ENCODE measurements around the gene VSIG1. TPM values are rescaled to one million over a fixed set of nuclear protein-coding genes. Genes with fewer than 3 reads are reported as not detected.

VSIG1 gene
- total RNA-seq, 3 donors from 2014 or later (not counting 1 experiment from before 2014, with no cell fraction given) = 0.54 to 1.1 TPM; not detected in 1

DNA sequence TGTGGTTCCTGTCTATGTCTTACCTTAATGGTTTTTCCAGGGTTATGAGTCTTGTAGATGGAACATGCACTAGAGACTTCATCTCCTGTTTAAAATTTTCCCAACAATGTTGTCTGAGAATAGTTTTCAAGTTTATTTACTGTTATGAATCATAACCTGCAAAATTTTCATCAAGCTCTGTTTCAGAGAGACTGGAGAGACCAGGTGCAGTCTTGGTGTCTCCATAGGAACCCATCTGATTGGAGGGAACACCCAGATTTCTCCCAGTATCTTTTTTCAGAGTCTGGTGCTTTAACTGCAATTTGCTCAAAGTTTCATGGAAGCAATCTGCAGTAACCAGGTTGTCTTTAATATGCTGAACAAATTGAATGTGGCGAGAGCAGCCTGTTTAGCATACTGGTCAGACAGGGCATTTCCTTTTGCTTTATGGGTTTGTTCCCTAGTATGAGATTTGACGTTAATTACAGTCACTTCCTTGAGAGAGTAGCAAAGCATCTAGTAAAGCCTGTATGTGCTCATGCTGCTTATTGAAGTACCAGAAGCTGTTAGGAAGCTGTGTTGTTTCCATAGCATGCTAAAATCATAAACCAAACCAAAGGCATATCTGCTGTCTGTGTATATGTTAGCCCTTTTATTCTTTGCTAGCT lies 18.8 kb upstream of the VSIG1 start:
- Histone ChIP-seq H3K36me3 (ENCODE audit: control insufficient read depth, insufficient read depth, low read length) (no peaks in the 10 kb centered on the region), H3K27ac (ENCODE audit: low read length) (no peak overlapping the region), H3K4me1 (ENCODE audit: control insufficient read depth, insufficient read depth, low read length) (no peaks in the 10 kb centered on the region), H3K4me3 (ENCODE audit: low read length) (no peak overlapping the region), H3K9me3 (ENCODE audit: control insufficient read depth, insufficient read depth, low read length) (no peaks in the 10 kb centered on the region), H3K27me3 (ENCODE audit: control insufficient read depth, insufficient read depth, low read length) (no peaks in the 10 kb centered on the region)
- intact Hi-C loops (cut with micrococcal nuclease) = no loop called here
- Mint-ChIP-seq H3K36me3 (no peaks in the 10 kb centered on the region), H3K27ac (no peak overlapping the region), H3K4me1 (no peaks in the 10 kb centered on the region), H3K9me3 (no peaks in the 10 kb centered on the region), H3K4me3 (no peak overlapping the region), H3K27me3 (ENCODE audit: low read depth in 2 of 2) (peaks cover 8 to 47% of the 10 kb centered on the region in 2 donors)
- DNase-seq (peak in 1 of 2 donors; percentile 33), ATAC-seq (no peak)
- WGBS (ENCODE audit: insufficient coverage) = 39% methylated on average over 2 of the region's 2 CpGs
- TF ChIP-seq, protein P1, sequence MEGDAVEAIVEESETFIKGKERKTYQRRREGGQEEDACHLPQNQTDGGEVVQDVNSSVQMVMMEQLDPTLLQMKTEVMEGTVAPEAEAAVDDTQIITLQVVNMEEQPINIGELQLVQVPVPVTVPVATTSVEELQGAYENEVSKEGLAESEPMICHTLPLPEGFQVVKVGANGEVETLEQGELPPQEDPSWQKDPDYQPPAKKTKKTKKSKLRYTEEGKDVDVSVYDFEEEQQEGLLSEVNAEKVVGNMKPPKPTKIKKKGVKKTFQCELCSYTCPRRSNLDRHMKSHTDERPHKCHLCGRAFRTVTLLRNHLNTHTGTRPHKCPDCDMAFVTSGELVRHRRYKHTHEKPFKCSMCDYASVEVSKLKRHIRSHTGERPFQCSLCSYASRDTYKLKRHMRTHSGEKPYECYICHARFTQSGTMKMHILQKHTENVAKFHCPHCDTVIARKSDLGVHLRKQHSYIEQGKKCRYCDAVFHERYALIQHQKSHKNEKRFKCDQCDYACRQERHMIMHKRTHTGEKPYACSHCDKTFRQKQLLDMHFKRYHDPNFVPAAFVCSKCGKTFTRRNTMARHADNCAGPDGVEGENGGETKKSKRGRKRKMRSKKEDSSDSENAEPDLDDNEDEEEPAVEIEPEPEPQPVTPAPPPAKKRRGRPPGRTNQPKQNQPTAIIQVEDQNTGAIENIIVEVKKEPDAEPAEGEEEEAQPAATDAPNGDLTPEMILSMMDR (IDR thresholded peaks at IDR 0.05) = no peak

DNA sequence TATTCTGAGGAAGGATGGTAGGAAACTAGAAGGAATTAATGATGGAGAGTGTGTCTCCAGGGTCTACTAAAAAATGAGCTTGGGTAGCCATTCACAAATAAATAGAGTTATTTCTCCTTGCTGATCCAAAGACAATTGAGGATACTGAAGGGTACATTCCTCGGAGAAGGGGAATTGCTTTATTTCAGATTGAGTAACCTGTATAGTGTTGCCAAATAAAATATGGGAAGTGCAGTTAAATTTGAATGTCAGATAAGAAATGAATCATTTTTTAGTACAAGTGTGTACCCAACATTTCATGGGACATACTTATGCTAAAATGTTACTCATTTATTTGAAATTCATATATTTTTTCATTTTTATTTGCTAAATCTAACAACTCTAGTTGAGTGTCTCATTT lies 16.0 kb upstream of the VSIG1 start:
- Histone ChIP-seq H3K4me1 (ENCODE audit: control insufficient read depth, insufficient read depth, low read length) (no peaks in the 10 kb centered on the region), H3K36me3 (ENCODE audit: control insufficient read depth, insufficient read depth, low read length) (no peaks in the 10 kb centered on the region), H3K27me3 (ENCODE audit: control insufficient read depth, insufficient read depth, low read length) (no peaks in the 10 kb centered on the region), H3K27ac (ENCODE audit: low read length) (no peak overlapping the region), H3K4me3 (ENCODE audit: low read length) (no peak overlapping the region), H3K9me3 (ENCODE audit: control insufficient read depth, insufficient read depth, low read length) (no peaks in the 10 kb centered on the region)
- TF ChIP-seq, protein P1 (IDR thresholded peaks at IDR 0.05) = no peak
- no peak overlapping the region for H3K27ac Mint-ChIP-seq
- DNase-seq = no peak
- 88% methylated on average over 1 of the region's 1 CpG for WGBS (ENCODE audit: insufficient coverage)
- peaks cover 8 to 24% of the 10 kb centered on the region in 2 donors for H3K27me3 Mint-ChIP-seq (ENCODE audit: low read depth in 2 of 2)
- H3K4me3 Mint-ChIP-seq = no peak overlapping the region
- no peaks in the 10 kb centered on the region for H3K36me3 Mint-ChIP-seq
- intact Hi-C loops (cut with micrococcal nuclease) = no loop called here
- H3K4me1 Mint-ChIP-seq = no peaks in the 10 kb centered on the region
- H3K9me3 Mint-ChIP-seq = no peaks in the 10 kb centered on the region
- ATAC-seq = no peak

DNA sequence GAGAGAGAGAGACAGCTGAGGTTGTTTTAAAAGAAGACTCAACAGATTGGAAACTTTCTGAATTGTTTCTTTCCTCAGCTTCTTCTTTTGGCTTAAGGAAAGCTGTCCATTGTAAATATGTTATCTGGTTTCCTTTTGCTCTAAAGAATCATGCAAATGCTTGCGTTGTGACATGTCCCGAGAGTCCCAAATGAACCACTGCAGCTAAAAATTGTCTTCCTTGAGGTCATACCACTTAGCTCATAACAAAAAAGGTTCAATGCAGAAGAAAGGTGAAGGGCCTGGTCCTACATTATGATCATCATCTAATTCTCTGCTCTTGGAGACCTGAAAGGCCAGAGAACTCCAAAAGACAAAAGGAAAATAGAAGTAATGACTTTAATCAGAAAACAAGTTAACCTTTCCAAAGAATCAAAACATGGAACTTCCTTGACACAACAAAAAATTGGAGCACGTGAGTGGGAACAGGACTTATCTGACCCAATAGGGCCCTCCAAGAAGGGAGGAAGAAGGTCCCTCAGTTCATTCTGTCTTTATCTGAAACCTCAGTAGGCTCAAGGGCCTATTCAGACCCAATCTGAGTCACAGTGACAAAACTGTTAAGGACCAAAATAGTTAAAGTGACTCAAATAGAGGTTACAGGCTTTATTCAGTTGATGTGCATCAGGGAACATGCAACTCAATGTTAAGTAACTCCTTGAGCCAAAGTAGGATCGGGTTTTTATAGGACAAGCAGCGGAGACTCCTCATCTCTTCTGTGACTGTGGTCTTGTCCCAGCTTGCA lies 14.7 kb upstream of the VSIG1 start:
- H3K4me3 ChIP-seq (ENCODE audit: low read length) = no peak overlapping the region
- DNase-seq (no peak), ATAC-seq (no peak)
- no peaks in the 10 kb centered on the region for H3K4me1 Mint-ChIP-seq
- H3K36me3 ChIP-seq (ENCODE audit: control insufficient read depth, insufficient read depth, low read length) = no peaks in the 10 kb centered on the region
- no peak overlapping the region for H3K4me3 Mint-ChIP-seq
- H3K27ac ChIP-seq (ENCODE audit: low read length) = no peak overlapping the region
- WGBS (ENCODE audit: insufficient coverage) = 77% methylated on average over 5 of the region's 5 CpGs
- no peaks in the 10 kb centered on the region for H3K4me1 ChIP-seq (ENCODE audit: control insufficient read depth, insufficient read depth, low read length)
- H3K27ac Mint-ChIP-seq = no peak overlapping the region
- no peaks in the 10 kb centered on the region for H3K36me3 Mint-ChIP-seq
- no peaks in the 10 kb centered on the region for H3K9me3 Mint-ChIP-seq
- H3K27me3 ChIP-seq (ENCODE audit: control insufficient read depth, insufficient read depth, low read length) = no peaks in the 10 kb centered on the region
- intact Hi-C loops (cut with micrococcal nuclease) = no loop called here
- H3K9me3 ChIP-seq (ENCODE audit: control insufficient read depth, insufficient read depth, low read length) = no peaks in the 10 kb centered on the region
- H3K27me3 Mint-ChIP-seq (ENCODE audit: low read depth in 2 of 2) = peaks cover 8 to 17% of the 10 kb centered on the region in 2 donors
- TF ChIP-seq, protein P1 (IDR thresholded peaks at IDR 0.05) = no peak
